Esophagus squamous epithelium (tissue), 4 donors: ENCODE data around the gene MUC15.

Experiments used
- POLR2A ChIP-seq, 4 donors: fragments of 450-650 bp; IDR thresholded peaks; one replicate each; pipeline ENCODE4 v1.6.1; 2017; ENCODE audit warnings: antibody characterized with exemption in 4 of 4, mild to moderate bottlenecking in 4 of 4, moderate library complexity in 3 of 4
- TF ChIP-seq, protein P1 (sequence below), 6 experiments: fragments of 450-650 bp in 4 of 6; fragments of 200-600 bp in 2 of 6; sonication (generic) in 2 of 6; IDR thresholded peaks; one replicate each; pipeline ENCODE4 v1.5.1; 2016 to 2019; ENCODE audit warnings: antibody characterized with exemption in 6 of 6, mild to moderate bottlenecking in 4 of 6, moderate library complexity in 4 of 6

DNA sequence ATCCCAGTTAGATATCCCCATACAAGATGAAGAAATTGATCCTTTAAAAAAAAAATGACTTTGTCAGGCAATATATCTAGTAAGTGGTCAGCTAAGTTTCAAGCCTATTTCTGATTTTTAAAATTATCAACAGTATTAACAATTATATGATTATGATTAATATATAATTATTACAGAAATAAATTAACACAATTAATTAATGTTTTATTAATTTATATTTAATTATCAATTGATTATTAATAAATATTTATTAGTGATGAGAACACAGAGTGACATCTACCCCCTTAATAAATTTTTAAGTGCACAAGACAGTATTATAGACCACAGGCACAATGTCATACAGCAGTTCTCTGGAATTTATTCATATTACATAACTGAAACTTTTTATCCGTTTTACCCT is 22.0 kb downstream of the MUC15 start:
- TF ChIP-seq, protein P1, sequence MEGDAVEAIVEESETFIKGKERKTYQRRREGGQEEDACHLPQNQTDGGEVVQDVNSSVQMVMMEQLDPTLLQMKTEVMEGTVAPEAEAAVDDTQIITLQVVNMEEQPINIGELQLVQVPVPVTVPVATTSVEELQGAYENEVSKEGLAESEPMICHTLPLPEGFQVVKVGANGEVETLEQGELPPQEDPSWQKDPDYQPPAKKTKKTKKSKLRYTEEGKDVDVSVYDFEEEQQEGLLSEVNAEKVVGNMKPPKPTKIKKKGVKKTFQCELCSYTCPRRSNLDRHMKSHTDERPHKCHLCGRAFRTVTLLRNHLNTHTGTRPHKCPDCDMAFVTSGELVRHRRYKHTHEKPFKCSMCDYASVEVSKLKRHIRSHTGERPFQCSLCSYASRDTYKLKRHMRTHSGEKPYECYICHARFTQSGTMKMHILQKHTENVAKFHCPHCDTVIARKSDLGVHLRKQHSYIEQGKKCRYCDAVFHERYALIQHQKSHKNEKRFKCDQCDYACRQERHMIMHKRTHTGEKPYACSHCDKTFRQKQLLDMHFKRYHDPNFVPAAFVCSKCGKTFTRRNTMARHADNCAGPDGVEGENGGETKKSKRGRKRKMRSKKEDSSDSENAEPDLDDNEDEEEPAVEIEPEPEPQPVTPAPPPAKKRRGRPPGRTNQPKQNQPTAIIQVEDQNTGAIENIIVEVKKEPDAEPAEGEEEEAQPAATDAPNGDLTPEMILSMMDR (IDR thresholded peaks at IDR 0.05): no peak
- TF ChIP-seq POLR2A (IDR thresholded peaks at IDR 0.05): no peak
